ENCODE data around the gene FSCN2. TPM values are rescaled to one million over a fixed set of nuclear protein-coding genes. Genes with fewer than 3 reads are reported as not detected.
A peak's percentile ranks its signal among the peaks of the same experiment; 100 is the strongest.

FSCN2 gene
- total RNA-seq, 1 experiment from 2014 or later = 1.2 TPM

DNA sequence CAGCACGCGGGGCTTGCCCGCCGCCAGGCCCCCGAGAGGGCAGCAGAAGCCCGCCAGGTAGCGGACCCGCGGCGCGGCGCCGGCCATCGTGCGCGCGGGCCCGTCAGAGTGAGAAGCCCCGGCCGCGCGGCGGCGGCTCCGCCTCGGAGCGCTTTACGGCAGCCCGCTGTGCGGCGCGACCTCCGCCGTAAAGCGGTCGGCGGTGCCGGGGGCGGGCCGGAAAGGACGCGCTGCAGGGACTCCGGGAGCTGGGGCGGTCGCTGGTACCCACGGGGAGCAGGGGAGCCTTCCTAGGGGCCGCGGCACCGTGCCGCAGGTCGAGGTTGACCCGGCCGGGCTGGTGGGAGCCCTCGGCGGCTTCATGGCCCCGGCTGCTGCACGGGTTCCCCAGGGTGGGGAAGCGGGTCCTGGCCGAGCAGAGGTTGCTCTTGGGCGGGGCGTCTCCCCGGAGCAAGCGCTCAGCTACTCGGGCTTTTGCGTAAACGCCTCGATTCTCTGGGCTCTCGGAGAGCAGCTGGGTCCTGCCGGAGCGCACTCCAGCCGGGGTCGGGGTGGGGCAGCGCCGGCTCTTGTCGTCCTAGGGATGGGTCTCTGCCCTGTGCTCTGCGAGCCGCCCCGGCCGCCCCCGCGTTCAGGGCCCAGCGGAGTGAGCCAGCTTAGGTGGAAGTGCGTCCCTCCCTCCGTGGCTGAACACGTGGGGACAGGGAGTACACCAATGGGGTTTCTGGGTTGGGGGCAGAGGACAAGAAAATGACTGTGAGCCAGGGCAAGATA is 24.3 kb downstream of the FSCN2 start, which contains the start of gene FAAP100:
TSS of gene FAAP100 (minus strand) at position 110 of the 774 bp plus-strand sequence. CDS start at position 87, 23 bp downstream.
- TF ChIP-seq, protein P1, sequence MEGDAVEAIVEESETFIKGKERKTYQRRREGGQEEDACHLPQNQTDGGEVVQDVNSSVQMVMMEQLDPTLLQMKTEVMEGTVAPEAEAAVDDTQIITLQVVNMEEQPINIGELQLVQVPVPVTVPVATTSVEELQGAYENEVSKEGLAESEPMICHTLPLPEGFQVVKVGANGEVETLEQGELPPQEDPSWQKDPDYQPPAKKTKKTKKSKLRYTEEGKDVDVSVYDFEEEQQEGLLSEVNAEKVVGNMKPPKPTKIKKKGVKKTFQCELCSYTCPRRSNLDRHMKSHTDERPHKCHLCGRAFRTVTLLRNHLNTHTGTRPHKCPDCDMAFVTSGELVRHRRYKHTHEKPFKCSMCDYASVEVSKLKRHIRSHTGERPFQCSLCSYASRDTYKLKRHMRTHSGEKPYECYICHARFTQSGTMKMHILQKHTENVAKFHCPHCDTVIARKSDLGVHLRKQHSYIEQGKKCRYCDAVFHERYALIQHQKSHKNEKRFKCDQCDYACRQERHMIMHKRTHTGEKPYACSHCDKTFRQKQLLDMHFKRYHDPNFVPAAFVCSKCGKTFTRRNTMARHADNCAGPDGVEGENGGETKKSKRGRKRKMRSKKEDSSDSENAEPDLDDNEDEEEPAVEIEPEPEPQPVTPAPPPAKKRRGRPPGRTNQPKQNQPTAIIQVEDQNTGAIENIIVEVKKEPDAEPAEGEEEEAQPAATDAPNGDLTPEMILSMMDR (IDR thresholded peaks at IDR 0.05) = no peak
- peak; percentile 21; the same call in 1 of the 2 replicates for TF ChIP-seq TCF7L2 (IDR thresholded peaks at IDR 0.05; ENCODE audit: low read depth, low read length)
- peak; percentile 79 for TF ChIP-seq SIN3A (IDR thresholded peaks at IDR 0.05; ENCODE audit: borderline replicate concordance, insufficient read depth, low read depth, low read length)
- peak; percentile 33 for TF ChIP-seq POLR2AphosphoS5 (IDR thresholded peaks at IDR 0.05; ENCODE audit: low read depth, low read length)
- H3K4me3 ChIP-seq (ENCODE audit: low read depth in 2 of 2, low read length in 2 of 2) = peak within 1 kb of the TSS; percentile 84 to 91
- H3K27ac ChIP-seq (ENCODE audit: low read length) = peak within 1 kb of the TSS; percentile 100
- ATAC-seq (peak; percentile 61), DNase-seq (ENCODE audit: low read depth, low spot score) (no peak)
- H3K9me3 ChIP-seq (ENCODE audit: control insufficient read depth, insufficient read depth, low read depth, low read length) = no peaks in the 10 kb centered on the region
- intact Hi-C loops (cut with micrococcal nuclease; ENCODE audit: unreplicated experiment) = loop anchor here (2.0 kb wide), 1 partner anchor 14 kb away; no protein-coding TSS in a partner anchor
- ChIA-PET CTCF (no interaction called here), POLR2A (interaction anchor here (0.6 to 1.1 kb wide), 2 partner anchors 9 to 11 kb away, joined by 3 to 6 read pairs; no protein-coding TSS in a partner anchor)
- in situ Hi-C loops (cut with HindIII; ENCODE audit: low pct_unique_long_range_greater_than_20kb, low sequenced_read_pairs) = no loop called here
- H3K36me3 ChIP-seq (ENCODE audit: control insufficient read depth, insufficient read depth, low read length) = peaks cover 5% of the 10 kb centered on the region; the same call in 1 of the 2 replicates
- peaks cover 54% of the 10 kb centered on the region for H3K4me1 ChIP-seq (ENCODE audit: control insufficient read depth, insufficient read depth, low read length)
- H3K27me3 ChIP-seq (ENCODE audit: control insufficient read depth, insufficient read depth, low read length) = no peaks in the 10 kb centered on the region
- TSS peak; percentile 51 for BruUV-seq (replicated peaks)

DNA sequence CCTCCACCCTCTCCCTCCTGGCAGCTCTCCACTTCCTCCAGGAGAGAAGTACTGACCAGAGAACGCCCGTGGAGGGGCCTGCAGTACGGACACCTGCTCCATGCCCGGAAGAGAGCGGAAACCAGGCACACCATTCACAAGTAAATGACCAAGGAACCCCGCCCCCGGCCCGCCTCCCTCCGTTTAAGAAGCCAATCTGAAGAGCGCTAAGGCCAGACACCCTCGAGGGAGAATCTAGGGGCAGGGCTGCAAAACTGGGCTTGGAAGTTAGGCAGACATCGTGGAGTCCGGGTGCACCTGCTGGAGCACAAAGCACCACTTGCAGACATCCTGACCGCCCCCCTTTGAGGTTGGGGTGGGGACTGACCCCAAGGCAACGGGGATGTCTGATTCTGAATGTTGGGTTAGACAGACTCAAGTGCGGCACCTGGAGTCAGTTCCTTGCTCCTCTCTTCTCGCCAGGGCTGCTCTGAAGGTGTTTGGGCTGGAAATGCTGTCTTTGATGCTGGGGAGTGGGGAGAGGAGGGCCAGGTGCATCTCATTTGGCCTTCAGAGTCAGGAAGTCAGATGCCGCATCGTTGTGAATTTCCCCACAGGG is 24.9 kb downstream of the FSCN2 start:
- intact Hi-C loops (cut with micrococcal nuclease; ENCODE audit: unreplicated experiment) = loop anchor here (2.0 kb wide), 1 partner anchor 14 kb away; no protein-coding TSS in a partner anchor
- CTCF ChIA-PET = no interaction called here
- H3K36me3 ChIP-seq (ENCODE audit: control insufficient read depth, insufficient read depth, low read length) = peaks cover 5% of the 10 kb centered on the region; the same call in 1 of the 2 replicates

More for the DNA sequence above, 24.9 kb downstream of the FSCN2 start:
- Histone ChIP-seq H3K27ac (ENCODE audit: low read length) (peak overlapping the region; percentile 100), H3K4me3 (ENCODE audit: low read depth in 2 of 2, low read length in 2 of 2) (peak overlapping the region; percentile 84 to 91), H3K27me3 (ENCODE audit: control insufficient read depth, insufficient read depth, low read length) (no peaks in the 10 kb centered on the region), H3K4me1 (ENCODE audit: control insufficient read depth, insufficient read depth, low read length) (peaks cover 54% of the 10 kb centered on the region), H3K9me3 (ENCODE audit: control insufficient read depth, insufficient read depth, low read depth, low read length) (no peaks in the 10 kb centered on the region)
- peak; percentile 88 for TF ChIP-seq POLR2AphosphoS5 (IDR thresholded peaks at IDR 0.05; ENCODE audit: low read depth, low read length)
- TF ChIP-seq, protein P1 (IDR thresholded peaks at IDR 0.05) = no peak
- peak; percentile 38; the same call in 1 of the 2 replicates for TF ChIP-seq TCF7L2 (IDR thresholded peaks at IDR 0.05; ENCODE audit: low read depth, low read length)
- no peak for TF ChIP-seq SIN3A (IDR thresholded peaks at IDR 0.05; ENCODE audit: borderline replicate concordance, insufficient read depth, low read depth, low read length)
- TF ChIP-seq, protein P2, sequence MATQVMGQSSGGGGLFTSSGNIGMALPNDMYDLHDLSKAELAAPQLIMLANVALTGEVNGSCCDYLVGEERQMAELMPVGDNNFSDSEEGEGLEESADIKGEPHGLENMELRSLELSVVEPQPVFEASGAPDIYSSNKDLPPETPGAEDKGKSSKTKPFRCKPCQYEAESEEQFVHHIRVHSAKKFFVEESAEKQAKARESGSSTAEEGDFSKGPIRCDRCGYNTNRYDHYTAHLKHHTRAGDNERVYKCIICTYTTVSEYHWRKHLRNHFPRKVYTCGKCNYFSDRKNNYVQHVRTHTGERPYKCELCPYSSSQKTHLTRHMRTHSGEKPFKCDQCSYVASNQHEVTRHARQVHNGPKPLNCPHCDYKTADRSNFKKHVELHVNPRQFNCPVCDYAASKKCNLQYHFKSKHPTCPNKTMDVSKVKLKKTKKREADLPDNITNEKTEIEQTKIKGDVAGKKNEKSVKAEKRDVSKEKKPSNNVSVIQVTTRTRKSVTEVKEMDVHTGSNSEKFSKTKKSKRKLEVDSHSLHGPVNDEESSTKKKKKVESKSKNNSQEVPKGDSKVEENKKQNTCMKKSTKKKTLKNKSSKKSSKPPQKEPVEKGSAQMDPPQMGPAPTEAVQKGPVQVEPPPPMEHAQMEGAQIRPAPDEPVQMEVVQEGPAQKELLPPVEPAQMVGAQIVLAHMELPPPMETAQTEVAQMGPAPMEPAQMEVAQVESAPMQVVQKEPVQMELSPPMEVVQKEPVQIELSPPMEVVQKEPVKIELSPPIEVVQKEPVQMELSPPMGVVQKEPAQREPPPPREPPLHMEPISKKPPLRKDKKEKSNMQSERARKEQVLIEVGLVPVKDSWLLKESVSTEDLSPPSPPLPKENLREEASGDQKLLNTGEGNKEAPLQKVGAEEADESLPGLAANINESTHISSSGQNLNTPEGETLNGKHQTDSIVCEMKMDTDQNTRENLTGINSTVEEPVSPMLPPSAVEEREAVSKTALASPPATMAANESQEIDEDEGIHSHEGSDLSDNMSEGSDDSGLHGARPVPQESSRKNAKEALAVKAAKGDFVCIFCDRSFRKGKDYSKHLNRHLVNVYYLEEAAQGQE (IDR thresholded peaks at IDR 0.05; ENCODE audit: insufficient read depth in 1 of 2, low read depth in 2 of 2, low read length in 1 of 2) = no peak
- in situ Hi-C loops (cut with HindIII; ENCODE audit: low pct_unique_long_range_greater_than_20kb, low sequenced_read_pairs) = no loop called here
- ATAC-seq = peak; percentile 71
- BruUV-seq (replicated peaks) = no TSS peak
- POLR2A ChIA-PET = interaction anchor here (1.1 kb wide), 1 partner anchor 9 kb away, joined by 3 read pairs; no protein-coding TSS in a partner anchor
- no peak for DNase-seq (ENCODE audit: low read depth, low spot score)

Data from Panc1 (cell line).